Stimulated activated CD4-positive, alpha-beta T cell treated with anti-CD3 and anti-CD28 coated beads, Interleukin-4, amount 100 ng/mL, for 4 hours (primary cell): ENCODE data around the gene SOX13.
"Not testable (repeated sequence)": the region's sequence is repeated elsewhere in the genome, so short reads cannot be mapped to it uniquely, and the experiment has no call there.

ENCODE experiments used
- DNase-seq, 2 experiments: peaks; one replicate each; pipeline ENCODE4 v3.0.0-alpha.2; 2020

SOX13 gene

DNA sequence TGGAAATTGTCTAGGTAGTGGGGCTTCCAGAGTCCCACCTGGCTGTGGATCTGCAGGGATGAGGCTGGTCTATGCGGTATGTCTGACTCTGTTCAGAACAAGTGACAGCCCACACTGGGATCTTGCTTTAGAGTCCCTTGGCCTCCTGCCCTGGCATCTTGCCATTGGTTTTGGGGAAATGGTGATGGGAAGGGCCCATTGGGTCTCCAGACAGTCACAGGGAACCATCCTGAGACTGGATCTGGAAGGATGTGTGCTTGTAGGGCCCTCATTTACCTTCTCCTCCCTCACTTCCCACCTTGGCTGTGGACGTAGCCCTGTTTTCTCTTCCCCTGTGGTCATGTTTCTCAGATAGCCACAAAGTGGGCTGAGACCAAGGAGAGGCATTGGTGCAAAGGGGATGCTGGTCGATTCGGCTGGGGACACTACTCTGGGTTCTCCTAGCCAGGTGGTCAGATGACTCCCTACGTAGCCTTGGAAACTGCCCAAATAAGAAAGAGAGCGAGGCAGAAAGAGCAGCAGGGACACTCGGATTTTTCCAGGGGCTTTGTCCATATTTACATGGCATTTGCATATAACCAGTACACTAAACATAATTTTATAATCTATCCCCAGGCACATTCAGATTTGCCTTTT, 15.1 kb downstream of the SOX13 start:
- no peak for DNase-seq

DNA sequence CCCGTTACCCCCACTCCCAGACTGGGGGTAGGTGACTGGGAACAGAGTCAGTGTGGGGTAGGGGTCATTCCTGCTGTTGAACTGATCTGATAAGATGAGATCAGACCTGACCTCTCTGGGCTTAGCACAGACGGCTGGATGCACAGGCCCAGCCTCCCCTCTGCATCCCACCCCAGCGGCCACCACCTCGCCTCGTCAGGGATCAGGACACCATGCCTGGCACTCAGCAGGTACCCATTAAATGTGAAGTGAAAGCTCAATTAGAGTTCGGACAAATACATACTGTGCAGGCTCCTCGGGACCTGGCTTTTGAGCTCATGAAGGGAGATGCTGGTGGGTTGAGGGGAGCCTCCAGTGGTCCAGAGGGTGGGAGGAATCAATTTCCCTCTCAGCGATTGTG, 15.7 kb downstream of the SOX13 start:
- no peak for DNase-seq

DNA sequence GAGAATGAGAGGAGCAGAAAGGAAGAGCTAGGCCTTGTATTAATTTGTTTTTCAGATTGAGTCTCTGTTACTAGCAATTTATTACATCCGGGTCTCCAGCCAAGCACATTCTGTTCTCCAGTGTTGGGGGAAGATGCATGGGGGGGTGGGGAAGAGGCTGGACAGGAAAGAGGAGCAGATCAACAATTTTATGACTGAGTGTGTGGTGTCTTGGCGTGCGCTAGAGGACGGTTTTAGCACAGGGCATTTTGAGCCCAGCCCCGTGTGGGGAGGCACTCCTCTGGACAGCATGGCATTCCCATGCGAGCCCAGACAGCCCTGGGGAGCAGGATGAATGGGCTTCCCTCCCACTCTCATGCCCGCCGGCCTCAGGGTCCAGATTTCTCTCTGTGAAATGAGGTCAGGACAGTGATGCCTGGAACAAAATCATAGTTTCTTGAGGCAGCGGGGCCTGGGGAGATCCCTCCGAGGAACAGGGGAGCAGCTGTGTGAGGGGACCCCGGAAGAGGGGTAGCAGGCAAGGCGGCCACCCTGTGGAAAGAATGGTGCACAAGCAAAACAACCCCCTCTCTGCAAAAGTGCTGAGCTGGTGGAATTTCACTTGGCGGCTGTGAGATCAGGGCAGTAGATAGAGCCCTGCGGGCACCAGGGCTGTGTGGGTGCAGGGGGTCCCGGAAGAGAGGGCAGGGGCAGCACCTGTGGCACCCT, 16.3 kb downstream of the SOX13 start:
- no peak for DNase-seq

DNA sequence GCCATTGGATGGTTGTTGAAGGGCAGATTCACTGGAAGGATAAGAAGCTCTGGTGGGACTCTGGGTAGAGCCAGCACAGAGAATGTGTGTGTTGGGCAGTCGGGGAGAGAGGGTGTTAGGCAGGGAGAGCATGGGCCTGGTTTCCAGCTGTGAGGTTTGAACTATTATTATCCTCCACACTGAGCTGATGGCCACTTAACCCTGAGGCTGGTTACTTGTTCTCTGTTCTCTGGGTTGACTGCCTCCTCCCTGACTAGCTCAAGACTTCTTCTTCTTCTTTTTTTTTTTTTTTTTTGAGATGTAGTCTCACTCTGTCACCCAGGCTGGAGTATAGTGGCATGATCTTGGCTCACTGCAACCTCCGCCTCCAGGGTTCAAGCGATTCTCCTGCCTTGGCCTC, 17.2 kb downstream of the SOX13 start:
- not testable (repeated sequence) for DNase-seq

DNA sequence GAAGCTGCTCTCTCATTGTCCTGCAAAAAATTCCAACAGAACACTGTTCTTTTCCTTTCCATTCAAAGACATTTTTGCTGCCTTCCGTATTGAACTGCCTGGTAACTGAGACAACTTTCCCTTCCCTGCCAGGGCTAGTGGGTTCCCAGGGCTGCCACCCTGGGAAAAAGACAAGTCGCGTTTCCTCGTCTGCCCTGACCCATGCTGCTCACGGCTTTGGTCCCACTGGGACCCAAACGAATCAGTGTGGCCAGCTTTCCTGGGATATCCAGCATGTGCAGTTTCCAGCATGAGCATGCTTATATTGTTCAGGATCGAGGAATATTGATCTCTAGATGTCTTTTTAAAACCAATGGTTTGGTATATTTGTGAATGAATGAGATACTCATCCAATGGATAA, 18.2 kb downstream of the SOX13 start:
- DNase-seq, result no peak

DNA sequence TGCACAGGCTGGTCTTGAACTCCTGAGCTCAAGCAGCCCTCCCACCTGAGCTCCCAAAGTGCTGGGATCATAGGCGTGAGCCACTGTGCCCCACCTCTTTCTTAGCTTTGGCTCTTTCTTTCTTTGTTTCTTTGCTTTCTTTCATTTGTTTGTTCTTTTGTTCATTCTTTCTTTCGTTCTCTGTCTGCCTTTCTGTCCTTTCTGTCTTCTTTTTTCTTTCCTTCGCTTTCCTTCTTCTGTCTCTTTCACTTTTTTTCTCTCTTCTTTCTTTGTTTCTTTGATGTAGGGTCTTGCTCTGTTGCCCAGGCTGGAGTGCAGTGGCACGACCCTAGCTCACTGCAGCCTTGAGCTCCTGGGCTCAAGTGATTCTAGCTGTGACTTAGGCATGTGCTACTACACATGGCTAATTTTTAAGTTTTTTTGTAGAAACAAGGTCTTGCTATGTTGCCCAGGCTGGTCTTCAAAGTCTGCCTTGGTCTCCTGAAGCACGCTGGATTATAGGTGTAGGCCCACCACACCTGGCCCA, 18.9 kb downstream of the SOX13 start:
- no peak for DNase-seq

DNA sequence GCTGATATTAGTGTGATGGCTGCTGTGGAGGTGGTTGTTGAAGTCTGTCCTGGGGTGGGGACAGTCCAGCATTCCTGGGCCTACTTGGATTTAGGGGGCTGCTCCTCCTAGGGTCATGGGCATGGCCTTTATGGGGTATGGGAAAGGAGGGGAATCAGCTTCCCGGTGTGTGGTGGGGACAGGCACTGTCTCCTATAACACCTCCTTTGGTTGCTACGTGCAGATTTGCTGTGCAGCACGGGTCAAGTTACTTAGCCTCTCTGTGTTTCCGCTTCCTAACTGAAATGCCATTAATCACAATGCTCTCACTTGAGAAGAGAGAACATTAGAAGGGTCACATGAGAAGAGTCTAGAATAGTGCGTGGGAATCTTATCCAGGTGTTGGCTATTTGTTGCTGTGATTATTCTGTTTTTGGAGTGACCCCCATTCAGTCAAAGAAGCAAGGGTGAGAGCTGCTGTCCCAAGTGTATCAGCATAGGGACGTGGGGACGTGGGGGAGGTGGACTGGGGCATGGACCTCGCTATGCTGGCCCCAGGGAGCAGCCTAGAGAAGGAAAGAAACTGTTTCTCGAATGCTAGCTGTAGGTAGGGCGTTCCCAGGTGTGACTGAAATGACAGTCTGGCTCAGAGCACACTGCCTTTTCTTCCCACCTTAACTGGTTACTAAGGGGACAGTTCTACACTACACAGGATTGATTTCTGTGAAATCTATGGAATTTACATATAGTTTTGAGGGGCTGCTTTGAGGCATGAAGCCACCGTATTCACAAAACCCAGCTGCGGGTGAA, 19.9 kb downstream of the SOX13 start:
- DNase-seq, result no peak

DNA sequence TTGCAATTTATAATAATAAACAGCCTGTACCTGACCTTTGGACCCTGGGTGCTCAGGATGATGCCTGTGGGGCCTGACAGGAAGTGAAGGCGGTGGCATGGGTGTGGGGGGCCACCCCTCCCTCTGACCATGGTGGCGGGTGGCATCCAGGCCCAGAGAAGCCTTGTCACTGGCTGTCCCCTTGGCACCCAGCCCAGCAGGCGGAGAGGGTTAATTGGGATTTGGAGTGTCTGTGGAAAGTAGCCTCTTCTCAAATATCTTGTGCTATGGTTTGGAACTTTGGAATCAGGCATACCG, 20.5 kb downstream of the SOX13 start:
- DNase-seq, result no peak

DNA sequence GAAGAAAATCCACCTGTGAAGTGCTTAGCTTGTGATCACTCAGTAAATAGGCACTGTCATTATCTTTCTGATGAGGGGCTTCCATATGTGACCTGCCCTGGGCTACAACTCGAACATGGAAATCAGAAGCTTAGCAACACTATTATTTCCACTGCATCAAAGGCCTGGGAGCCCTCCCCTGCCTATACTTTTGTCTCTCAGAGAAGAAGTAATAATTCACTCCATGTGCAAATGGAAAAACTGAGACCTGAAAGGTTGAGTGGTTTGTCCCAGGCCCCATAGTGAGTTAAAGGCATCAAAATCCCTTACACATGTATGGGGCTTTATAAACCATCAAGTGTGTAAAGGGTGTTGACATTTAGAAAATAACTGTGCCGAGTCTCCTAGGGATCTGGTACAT, 20.9 kb downstream of the SOX13 start:
- DNase-seq, result no peak

DNA sequence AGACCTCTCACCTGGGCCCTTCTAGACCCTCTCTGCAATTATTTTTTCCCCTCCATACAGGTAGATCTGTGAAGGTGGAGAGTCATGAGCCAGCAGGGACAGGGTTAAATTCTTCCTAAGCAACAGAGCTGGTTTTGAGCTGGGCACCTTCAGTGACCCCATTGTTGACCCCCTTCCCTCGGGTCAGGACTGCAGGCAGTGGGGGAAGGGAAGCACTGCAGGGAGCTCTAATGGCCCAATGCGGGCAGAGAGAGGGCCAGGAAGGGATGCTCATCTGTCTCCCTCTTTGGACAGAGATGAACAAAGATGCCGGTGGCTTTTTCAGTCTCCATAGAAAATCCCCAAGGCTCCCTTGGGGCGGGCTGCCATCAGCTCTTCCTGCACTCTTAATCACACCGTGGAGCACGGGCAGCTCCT, 21.4 kb downstream of the SOX13 start:
- no peak for DNase-seq

DNA sequence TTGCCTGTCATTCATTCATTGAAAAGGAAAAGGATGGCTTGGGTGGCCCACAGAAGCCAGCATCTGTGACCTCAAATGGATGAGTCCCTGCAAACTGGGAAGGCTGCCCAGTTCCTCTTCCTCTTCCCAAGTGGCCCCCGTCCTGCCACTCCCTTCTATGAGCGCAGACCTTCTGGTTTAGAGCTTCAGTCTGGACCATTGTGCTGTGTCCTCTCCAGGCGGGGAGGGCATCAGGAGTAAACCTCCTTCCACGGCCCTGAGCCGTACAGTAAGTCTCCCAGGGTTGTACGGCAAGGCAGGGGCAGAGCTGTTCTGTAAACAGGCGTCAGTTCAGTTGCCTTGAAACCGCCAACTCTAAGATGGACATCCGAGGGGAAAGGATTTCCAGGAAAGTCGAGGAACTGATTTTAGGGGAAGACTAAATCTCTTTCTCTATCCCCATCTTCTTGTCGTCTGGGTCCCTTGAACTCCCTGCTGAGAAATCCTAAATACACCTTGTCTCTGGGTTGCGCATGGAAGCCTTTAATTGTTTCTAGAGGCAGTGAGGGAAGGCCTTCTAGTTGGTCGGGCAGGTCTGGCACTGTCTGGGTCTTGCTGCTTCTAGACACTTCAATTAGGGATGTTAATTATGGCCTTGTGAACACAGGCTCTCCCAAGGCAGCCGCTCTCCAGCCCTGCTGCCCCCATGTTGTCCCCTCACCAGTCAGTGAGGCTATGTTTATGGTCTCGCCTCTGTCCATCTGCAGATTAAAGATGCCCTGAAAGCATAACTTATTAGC, 22.1 kb downstream of the SOX13 start:
- no peak for DNase-seq

DNA sequence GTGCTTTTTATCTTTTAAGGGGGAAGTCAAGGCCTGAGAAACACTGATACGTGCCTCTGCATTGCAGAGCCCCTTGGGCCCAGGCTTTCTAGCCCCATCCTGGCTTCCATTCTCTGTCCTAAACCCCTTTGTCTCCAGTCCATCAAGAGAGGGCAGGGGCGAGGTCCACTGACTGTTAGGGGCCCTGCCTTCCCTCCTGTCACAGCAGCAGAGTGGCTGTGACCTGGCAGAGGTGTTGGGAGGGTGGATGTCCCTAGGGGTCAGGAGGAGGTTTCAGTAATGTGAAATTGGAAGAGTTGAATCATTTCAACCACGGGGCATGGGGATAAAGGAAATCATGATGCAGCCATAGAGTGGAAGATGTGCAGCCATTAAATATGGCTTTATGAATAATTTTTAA, 24.0 kb downstream of the SOX13 start:
- no peak for DNase-seq

DNA sequence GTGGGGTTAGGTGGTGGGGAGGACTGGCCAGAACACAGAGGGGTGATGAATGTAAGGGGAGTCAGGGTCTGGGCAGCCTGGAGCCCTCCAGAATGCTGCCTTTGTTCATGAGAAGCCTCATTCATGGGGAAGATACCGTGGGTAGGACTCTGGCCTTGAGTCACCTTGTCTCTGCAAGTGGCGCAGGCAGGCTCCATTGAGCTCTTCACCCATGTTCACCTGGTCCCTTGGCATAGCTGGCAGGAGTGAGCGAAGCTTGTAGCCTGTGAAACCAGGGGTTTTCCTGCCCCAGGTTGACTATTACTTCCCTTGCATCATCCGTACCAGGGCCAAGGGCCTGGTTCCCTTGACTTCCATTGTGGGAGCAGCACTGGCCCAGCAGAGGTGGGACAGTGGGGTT, 25.8 kb downstream of the SOX13 start:
- no peak for DNase-seq

DNA sequence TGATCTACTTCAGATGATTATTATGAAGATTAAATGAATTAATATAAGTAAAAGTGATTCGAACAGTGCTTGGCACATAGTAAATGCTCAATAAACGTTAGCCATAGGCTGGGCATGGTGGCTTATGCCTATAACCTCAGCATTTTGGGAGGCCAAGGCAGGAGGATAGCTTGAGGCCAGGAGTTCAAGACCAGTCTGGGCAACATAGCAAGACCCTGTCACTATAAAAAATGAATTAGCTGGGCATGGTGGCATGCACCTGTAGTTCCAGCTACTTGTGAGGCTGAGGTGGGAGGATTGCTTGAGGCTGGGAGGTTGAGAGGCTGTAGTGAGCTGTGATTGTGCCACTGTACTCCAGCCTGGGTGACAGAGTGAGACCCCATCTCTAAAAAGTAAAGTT, 26.8 kb downstream of the SOX13 start:
- not testable (repeated sequence) for DNase-seq

DNA sequence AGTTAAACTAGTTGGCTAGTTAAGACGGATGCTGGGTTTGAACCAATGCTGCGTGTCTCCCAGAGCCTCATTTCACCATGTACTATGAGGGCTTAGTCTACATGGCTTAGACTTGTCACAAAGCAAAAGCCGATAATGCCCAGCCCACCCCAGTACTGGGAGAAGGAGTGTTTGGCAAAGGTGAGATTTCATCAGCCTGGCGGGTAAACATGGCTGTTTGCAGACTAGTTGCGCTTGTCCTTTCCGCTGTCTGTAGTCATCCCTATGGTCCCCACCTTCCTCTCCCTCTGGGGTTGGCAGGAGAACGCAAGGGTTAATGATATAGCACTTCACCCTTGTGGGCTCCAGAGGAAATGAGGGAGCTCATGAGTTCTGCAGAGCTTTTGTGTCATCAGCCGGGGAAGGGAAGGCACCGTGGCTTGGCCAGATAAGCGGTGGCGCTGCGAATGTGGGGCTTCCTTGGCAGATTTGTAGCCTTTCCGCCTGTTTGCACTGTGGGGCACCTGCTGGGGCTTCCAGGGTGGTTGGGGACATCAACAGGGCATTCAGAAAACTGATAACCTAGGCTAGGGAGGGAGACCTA, 29.2 kb downstream of the SOX13 start:
- no peak for DNase-seq

DNA sequence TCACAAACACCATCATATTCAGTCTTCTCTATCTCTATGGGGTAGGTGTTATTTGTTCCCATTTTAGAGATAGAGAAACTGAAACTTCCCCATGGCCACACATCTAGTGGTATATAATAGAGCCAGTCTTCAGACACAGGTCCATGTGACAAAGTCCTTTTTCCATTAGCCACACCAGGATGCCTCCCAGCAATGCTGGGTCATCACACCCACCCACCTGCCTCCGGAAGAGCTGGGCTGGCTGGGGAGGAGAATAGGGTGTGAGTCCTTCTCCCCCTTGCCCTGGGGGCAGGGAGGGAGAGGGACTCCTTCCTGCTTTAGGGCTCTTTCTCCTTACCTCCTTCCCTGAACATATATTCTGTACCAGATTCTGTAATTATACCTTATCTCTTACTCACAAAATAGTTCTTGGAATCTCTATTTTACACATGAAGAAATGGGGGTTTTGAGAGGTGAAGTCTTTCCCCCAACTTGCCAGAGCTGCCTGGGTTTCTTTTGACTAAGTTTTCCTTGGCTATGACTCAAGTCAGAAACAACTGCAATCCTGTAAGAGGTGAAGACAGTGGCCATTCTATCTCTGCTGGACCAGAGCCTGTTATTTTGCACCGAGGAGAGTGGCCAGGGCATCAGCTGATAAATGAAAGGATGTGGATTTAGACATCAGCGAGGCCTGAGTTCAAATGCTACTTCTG, 30.0 kb downstream of the SOX13 start:
- DNase-seq, result no peak

DNA sequence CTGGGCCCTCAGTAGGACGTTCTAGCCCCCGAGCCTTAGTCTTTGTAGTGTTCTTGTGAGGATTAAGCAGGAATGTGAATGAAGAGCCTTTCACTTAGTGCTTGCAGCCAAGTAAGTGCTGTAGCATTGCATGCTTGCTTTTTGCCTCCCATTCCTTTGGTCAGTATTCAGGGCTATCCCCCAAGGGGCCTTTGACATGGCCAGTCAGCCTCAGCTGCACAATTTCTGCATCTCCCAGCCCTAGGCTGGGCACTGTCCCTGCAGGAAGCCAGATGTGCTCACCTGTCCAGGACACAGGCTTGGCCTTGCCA, 30.5 kb downstream of the SOX13 start:
- no peak for DNase-seq

DNA sequence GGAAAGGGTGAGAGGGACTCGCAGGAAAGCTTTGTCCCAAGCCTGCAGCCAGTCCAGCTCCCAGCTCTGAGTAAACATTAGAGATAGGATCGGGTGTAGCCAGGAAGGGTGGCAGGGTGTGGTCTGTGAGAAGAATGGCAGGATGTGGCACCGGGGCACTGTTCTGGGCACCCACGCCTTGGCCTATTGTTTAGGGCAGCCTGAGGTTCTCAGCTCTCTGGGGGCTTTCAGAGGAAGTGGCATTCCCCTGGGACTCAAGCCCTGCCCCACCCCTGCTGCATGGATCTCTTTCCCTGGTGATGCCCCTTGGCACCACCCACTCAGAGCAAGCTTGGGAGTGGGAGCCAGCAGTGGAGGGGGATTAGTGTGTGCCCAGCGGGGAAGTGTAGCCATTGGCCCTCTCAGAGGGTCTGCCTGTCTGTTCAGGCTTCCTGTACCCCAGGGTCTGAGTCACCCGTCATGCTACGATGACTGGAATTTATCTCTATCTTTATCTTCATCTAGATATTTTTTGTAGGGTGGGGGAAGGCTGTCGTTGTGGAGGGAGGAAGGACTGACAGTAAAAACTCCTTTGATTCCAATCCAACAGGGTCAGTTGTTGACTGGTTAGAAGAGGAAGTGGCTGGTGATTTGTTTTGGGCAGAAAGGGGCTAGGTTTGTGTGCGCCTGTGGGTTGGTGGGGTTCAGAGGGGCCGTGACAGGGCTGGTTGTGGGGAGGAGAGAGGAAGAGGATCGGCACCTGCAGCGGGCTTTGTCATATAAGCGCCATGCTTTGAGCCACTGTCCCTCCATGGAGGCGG, 31.6 kb downstream of the SOX13 start:
- no peak for DNase-seq

DNA sequence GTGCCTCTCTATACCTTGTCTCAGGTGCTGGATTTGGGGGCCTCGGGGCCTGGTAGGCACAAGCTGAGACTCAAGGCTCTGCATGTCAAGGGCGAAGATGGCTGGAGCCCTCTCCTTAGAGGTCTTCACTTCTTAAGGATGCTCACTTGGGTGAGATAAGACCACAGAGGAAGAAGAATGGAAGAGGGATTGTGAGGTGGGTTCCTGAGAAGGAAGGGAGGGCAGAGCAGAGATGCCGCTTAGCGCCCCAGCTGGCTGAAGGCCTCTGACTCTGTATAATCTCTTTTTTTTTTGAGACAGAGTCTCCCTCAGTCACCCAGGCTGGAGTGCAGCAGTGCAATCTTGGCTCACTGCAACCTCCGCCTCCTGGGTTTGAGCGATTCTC, 32.2 kb downstream of the SOX13 start:
- no peak for DNase-seq

DNA sequence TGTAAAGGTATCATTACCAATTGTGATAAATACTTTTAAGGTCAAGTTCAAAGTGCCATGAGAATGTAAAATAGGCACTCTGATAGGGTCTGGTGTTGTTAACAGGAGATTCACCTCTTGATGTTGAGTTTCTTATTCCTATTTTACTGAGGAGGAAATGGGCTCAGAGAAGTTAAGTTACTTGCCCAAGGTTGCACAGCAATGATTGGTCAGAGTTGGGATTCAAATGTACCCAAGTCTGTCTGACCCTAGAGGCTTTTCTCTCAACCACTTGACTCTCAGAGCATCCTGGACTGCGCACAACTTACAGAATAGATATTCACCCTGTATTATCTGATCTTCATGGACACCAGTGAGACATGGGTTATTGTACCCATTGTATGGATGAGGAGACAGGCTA, 33.9 kb downstream of the SOX13 start:
- no peak for DNase-seq

DNA sequence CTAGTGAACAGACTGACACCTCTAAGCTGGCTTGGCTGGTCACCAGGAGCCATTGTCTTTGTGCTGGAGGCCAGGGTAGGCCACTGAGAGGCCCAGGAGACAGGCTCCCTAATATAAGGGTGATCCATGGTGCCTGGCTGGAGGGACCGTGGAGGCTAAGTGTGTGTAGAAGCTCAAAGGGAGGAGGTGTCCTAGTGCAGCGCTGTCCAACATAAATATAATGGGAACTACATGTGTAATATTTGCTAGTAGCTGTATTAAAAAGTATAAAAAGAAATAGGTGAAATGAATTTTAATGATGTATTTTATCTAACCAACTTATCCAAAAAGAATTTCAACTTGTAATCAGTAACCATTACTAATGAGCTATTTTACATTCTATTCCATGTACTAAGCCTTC, 35.0 kb downstream of the SOX13 start:
- DNase-seq, result no peak
